Measurements from ENCODE around the gene PNPO. TPM values are rescaled to one million over a fixed set of nuclear protein-coding genes. Genes with fewer than 3 reads are reported as not detected.

Gene PNPO
- total and polyA plus RNA-seq, 2 of the 8 experiments (the other 6 are each of a cell fraction or from before 2014, with no cell fraction given), result 7.0 to 8.1 TPM

- TF ChIP-seq CEBPB (IDR thresholded peaks at IDR 0.05; ENCODE audit: low read depth, low read length), result no peak
Measured at GRCh38 chr17:47993964-47994363, 52.6 kb downstream of the PNPO start (continued).

All from H1 (cell line).